ENCODE measurements around the gene NRP1.

The NRP1 gene

GRCh38 chr10:33309406-33309805 is 25.1 kb downstream of the NRP1 start:
- no peak overlapping the region for H3K4me3 ChIP-seq
- peak overlapping the region in 2 of 11 experiments; percentile 17 to 27; a peak in 1 of 22 replicates for H3K4me2 ChIP-seq
- H3K36me3 ChIP-seq: peaks cover 0 to 96% (median 0%) of the 10 kb centered on the region in 11 experiments; a peak in 6 of 22 replicates
- H3K9me3 ChIP-seq (replicated peaks in 1 of 11): peaks cover 0 to 19% (median 15%) of the 10 kb centered on the region in 11 experiments; a peak in 15 of 22 replicates
- no peak overlapping the region for H3K27ac ChIP-seq
- no peaks in the 10 kb centered on the region for H3K27me3 ChIP-seq
- no peak for TF ChIP-seq Cebpa-rat (IDR thresholded peaks at IDR 0.05)
- peaks cover 0 to 100% (median 0%) of the 10 kb centered on the region in 11 experiments; a peak in 6 of 22 replicates for H4K20me1 ChIP-seq
- no peak overlapping the region for H3K9ac ChIP-seq
- peaks cover 0 to 19% (median 0%) of the 10 kb centered on the region in 10 experiments; a peak in 5 of 20 replicates for H3K4me1 ChIP-seq

GRCh38 chr10:33307835-33308234 is 26.6 kb downstream of the NRP1 start:
- Histone ChIP-seq H3K4me1 (peaks cover 0 to 27% (median 0%) of the 10 kb centered on the region in 10 experiments; a peak in 5 of 20 replicates), H3K27ac (no peak overlapping the region), H3K4me3 (no peak overlapping the region), H3K9me3 (replicated peaks in 1 of 11) (peaks cover 0 to 10% (median 7%) of the 10 kb centered on the region in 11 experiments; a peak in 13 of 22 replicates), H3K27me3 (no peaks in the 10 kb centered on the region), H3K36me3 (peaks cover 0 to 97% (median 0%) of the 10 kb centered on the region in 11 experiments; a peak in 6 of 22 replicates), H3K9ac (no peak overlapping the region), H4K20me1 (peaks cover 0 to 100% (median 0%) of the 10 kb centered on the region in 11 experiments; a peak in 6 of 22 replicates), H3K4me2 (no peak overlapping the region)
- no peak for TF ChIP-seq Cebpa-rat (IDR thresholded peaks at IDR 0.05)

GRCh38 chr10:33306701-33307519 is 27.6 kb downstream of the NRP1 start:
- Histone ChIP-seq H3K4me2 (no peak overlapping the region), H3K4me3 (no peak overlapping the region), H4K20me1 (peaks cover 0 to 100% (median 0%) of the 10 kb centered on the region in 11 experiments; a peak in 7 of 22 replicates), H3K36me3 (peaks cover 0 to 97% (median 0%) of the 10 kb centered on the region in 11 experiments; a peak in 6 of 22 replicates), H3K27me3 (no peaks in the 10 kb centered on the region), H3K4me1 (peaks cover 0 to 27% (median 2%) of the 10 kb centered on the region in 10 experiments; a peak in 6 of 20 replicates), H3K9ac (no peak overlapping the region), H3K9me3 (replicated peaks in 1 of 11) (peaks cover 0 to 5% (median 0%) of the 10 kb centered on the region in 11 experiments; a peak in 7 of 22 replicates), H3K27ac (no peak overlapping the region)
- TF ChIP-seq Cebpa-rat (IDR thresholded peaks at IDR 0.05): no peak

GRCh38 chr10:33306126-33306525 is 28.3 kb downstream of the NRP1 start:
- Histone ChIP-seq H4K20me1 (peaks cover 0 to 100% (median 0%) of the 10 kb centered on the region in 11 experiments; a peak in 7 of 22 replicates), H3K9ac (no peak overlapping the region)

GRCh38 chr10:33304423-33305225 is 29.8 kb downstream of the NRP1 start:
- no peak for TF ChIP-seq Cebpa-rat (IDR thresholded peaks at IDR 0.05)
- H3K4me3 ChIP-seq: no peak overlapping the region
- H3K27me3 ChIP-seq: no peaks in the 10 kb centered on the region
- H4K20me1 ChIP-seq: peaks cover 0 to 100% (median 0%) of the 10 kb centered on the region in 11 experiments; a peak in 9 of 22 replicates
- no peak overlapping the region for H3K4me2 ChIP-seq
- no peak overlapping the region for H3K27ac ChIP-seq
- peaks cover 0 to 5% (median 0%) of the 10 kb centered on the region in 11 experiments; a peak in 7 of 22 replicates for H3K9me3 ChIP-seq (replicated peaks in 1 of 11)
- H3K4me1 ChIP-seq: peaks cover 0 to 12% (median 2%) of the 10 kb centered on the region in 10 experiments; a peak in 6 of 20 replicates
- peaks cover 0 to 98% (median 0%) of the 10 kb centered on the region in 11 experiments; a peak in 6 of 22 replicates for H3K36me3 ChIP-seq
- no peak overlapping the region for H3K9ac ChIP-seq

More at GRCh38 chr10:33306126-33306525, 28.3 kb downstream of the NRP1 start:
- Histone ChIP-seq H3K4me1 (peaks cover 0 to 24% (median 2%) of the 10 kb centered on the region in 10 experiments; a peak in 6 of 20 replicates), H3K36me3 (peaks cover 0 to 97% (median 0%) of the 10 kb centered on the region in 11 experiments; a peak in 6 of 22 replicates), H3K4me3 (no peak overlapping the region), H3K27ac (no peak overlapping the region), H3K9me3 (replicated peaks in 1 of 11) (peaks cover 0 to 5% (median 0%) of the 10 kb centered on the region in 11 experiments; a peak in 7 of 22 replicates), H3K27me3 (no peaks in the 10 kb centered on the region), H3K4me2 (no peak overlapping the region)
- no peak for TF ChIP-seq Cebpa-rat (IDR thresholded peaks at IDR 0.05)

- H3K27me3 ChIP-seq: no peaks in the 10 kb centered on the region
These were observed 30.5 kb downstream of the NRP1 start for GRCh38 chr10:33303988-33304387.

GRCh38 chr10:33302208-33302829 is 32.1 kb downstream of the NRP1 start:
- no peaks in the 10 kb centered on the region; a peak in 1 of 22 replicates for H3K9me3 ChIP-seq (replicated peaks in 1 of 11)
- TF ChIP-seq Cebpa-rat (IDR thresholded peaks at IDR 0.05): no peak
- H3K36me3 ChIP-seq: peaks cover 0 to 100% (median 0%) of the 10 kb centered on the region in 11 experiments; a peak in 6 of 22 replicates
- no peak overlapping the region for H3K9ac ChIP-seq
- H3K27me3 ChIP-seq: no peaks in the 10 kb centered on the region
- H3K27ac ChIP-seq: no peak overlapping the region
- peak overlapping the region in 3 of 11 experiments; percentile 5 to 40 (median 13); a peak in 2 of 22 replicates for H3K4me2 ChIP-seq
- no peak overlapping the region for H3K4me3 ChIP-seq
- H3K4me1 ChIP-seq: peaks cover 0 to 8% (median 0%) of the 10 kb centered on the region in 10 experiments; a peak in 3 of 20 replicates
- peaks cover 0 to 100% (median 0%) of the 10 kb centered on the region in 11 experiments; a peak in 9 of 22 replicates for H4K20me1 ChIP-seq

More at GRCh38 chr10:33303988-33304387, 30.5 kb downstream of the NRP1 start:
- no peak overlapping the region for H3K4me2 ChIP-seq
- peaks cover 0 to 5% (median 0%) of the 10 kb centered on the region in 11 experiments; a peak in 6 of 22 replicates for H3K9me3 ChIP-seq (replicated peaks in 1 of 11)
- peaks cover 0 to 8% (median 0%) of the 10 kb centered on the region in 10 experiments; a peak in 3 of 20 replicates for H3K4me1 ChIP-seq
- H3K9ac ChIP-seq: no peak overlapping the region
- no peak overlapping the region for H3K4me3 ChIP-seq
- TF ChIP-seq Cebpa-rat (IDR thresholded peaks at IDR 0.05): no peak
- peaks cover 0 to 100% (median 0%) of the 10 kb centered on the region in 11 experiments; a peak in 9 of 22 replicates for H4K20me1 ChIP-seq
- H3K36me3 ChIP-seq: peaks cover 0 to 98% (median 0%) of the 10 kb centered on the region in 11 experiments; a peak in 6 of 22 replicates
- H3K27ac ChIP-seq: no peak overlapping the region
